C4-2B (cell line): ENCODE measurements around the gene CYP4F22.

ENCODE experiments used
- H3K27ac ChIP-seq: fragments of 450-650 bp; 2 replicates; pipeline ENCODE4 v1.5.1; 2017
- ZFX ChIP-seq: fragments of 450-650 bp; IDR thresholded peaks from 2 replicates; pipeline ENCODE4 v1.6.1; 2017
- TF ChIP-seq, protein P1 (sequence below): fragments of 450-650 bp; conservative IDR thresholded peaks from 2 replicates; pipeline ENCODE4 v1.5.1; 2017; ENCODE audit warnings: mild to moderate bottlenecking

The CYP4F22 gene

DNA sequence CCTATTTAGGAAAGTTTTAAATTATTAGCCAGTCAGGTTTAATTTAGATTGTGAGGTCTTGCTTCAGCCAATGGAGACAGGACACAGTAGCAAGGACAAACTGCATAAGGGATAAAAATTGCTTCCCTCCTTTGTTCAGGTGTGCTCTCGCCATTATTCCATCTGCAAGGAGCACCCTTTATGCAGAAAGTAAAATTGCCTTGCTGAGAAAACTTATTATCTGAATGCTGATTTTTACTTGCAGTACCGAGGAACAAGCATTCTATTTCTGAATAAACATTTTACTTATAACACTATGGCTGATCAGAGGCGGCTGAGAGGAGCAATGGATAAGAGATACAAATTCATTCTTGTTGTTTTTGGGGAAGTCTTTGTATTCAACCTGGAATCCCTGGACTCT is 8.0 kb downstream of the CYP4F22 start:
- H3K27ac ChIP-seq, result no peak overlapping the region

DNA sequence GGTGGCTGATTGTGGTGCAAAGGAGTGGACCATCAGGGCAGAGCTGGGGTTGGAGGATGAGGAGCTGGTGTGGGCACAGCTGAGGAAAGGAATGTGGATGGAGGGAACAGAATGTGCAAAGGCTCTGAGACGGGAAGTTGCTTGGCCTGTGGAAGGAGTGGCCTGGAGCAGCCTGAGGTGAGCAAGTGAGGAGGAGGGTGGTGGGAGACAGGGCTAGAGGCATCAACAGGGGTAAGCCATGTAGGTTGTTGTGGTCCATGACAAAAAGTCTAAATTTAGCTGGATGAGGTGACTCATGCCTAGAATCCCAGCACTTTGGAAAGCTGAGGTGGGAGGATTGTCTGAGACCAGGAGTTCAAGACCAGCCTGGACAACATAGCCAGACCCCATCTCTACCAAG is 9.5 kb downstream of the CYP4F22 start:
- TF ChIP-seq ZFX, result no peak
- TF ChIP-seq, protein P1, sequence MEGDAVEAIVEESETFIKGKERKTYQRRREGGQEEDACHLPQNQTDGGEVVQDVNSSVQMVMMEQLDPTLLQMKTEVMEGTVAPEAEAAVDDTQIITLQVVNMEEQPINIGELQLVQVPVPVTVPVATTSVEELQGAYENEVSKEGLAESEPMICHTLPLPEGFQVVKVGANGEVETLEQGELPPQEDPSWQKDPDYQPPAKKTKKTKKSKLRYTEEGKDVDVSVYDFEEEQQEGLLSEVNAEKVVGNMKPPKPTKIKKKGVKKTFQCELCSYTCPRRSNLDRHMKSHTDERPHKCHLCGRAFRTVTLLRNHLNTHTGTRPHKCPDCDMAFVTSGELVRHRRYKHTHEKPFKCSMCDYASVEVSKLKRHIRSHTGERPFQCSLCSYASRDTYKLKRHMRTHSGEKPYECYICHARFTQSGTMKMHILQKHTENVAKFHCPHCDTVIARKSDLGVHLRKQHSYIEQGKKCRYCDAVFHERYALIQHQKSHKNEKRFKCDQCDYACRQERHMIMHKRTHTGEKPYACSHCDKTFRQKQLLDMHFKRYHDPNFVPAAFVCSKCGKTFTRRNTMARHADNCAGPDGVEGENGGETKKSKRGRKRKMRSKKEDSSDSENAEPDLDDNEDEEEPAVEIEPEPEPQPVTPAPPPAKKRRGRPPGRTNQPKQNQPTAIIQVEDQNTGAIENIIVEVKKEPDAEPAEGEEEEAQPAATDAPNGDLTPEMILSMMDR, result no peak
- H3K27ac ChIP-seq, result no peak overlapping the region

More for the DNA sequence above, 8.0 kb downstream of the CYP4F22 start:
- TF ChIP-seq, protein P1, result no peak
- TF ChIP-seq ZFX, result no peak

DNA sequence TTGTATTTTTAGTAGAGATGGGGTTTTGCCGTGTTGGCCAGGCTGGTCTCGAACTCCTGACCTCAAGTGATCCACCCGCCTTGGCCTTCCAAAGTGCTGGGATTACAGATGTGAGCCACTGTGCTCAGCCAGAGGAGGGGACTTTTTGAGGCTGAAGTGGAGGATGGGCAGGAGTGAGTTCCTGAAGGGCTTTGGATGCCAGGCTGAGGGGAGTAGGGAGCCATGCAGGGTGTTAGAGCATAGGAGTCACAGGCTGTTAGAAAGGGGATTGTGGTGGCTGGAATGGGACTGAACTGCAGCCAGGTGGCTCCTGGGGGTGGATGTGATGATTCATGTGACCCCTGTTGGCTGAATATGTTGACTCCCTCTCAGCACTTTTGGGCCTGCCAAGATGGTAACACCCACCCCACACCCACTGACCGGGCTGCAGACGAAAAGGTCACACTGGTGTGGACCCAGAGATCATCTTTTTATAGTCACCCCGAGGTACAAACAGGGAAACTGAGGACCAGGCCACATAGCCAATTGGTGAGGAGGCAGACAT is 11.2 kb downstream of the CYP4F22 start:
- TF ChIP-seq, protein P1, result no peak
- no peak for TF ChIP-seq ZFX
- H3K27ac ChIP-seq, result no peak overlapping the region

DNA sequence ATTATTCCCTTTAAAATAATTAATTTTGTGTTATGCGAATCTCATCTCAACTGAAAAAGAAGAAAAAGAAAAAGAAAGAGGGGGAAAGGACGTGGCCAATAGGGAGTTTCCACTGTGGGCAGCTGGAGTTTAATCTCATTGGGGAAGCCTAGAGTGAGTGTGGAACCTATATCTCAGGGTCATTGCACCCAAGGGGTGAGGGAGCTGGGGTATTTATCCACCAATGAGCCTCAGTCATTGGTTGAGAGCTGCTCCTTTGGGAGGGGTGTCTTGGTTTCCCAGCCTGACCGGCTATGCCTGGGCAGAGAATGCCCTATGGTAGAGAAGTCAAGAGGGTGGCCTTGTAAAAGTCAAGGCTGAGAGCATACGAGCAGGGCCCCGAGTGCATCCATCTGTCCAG is 16.5 kb downstream of the CYP4F22 start:
- no peak overlapping the region for H3K27ac ChIP-seq
- TF ChIP-seq ZFX, result no peak
- TF ChIP-seq, protein P1, result no peak

DNA sequence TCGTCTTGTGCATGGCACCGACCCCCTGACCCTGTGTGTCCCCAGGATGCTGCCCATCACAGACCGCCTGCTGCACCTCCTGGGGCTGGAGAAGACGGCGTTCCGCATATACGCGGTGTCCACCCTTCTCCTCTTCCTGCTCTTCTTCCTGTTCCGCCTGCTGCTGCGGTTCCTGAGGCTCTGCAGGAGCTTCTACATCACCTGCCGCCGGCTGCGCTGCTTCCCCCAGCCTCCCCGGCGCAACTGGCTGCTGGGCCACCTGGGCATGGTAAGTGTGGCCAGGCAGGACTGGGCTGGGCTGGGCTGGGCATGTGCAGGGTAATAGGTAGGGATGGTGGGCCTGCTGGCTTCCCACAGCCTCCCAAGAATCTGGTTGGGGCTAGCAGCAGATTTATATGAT is 17.0 kb downstream of the CYP4F22 start:
- no peak for TF ChIP-seq ZFX
- TF ChIP-seq, protein P1, result no peak
- H3K27ac ChIP-seq, result no peak overlapping the region

DNA sequence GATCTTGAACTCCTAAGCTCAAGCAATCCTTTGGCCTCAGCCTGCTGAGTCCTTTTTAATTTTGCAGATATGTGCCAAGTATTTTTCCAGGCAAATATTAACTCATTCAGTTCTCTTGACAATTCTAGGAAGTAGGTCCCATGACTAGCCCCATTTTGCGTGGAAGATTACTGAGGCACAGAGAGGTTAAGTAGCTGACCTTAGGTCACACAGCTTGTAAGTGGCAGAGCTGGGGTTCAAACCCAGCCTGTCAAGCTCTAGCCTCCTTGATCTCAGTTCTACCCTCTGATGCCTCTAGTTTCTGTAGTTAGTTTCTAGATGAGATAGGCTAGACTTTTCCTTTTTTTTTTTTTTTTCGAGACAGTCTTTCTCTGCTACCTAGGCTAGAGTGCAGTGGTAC is 18.1 kb downstream of the CYP4F22 start:
- TF ChIP-seq ZFX, result no peak
- TF ChIP-seq, protein P1, result no peak
- H3K27ac ChIP-seq, result no peak overlapping the region

DNA sequence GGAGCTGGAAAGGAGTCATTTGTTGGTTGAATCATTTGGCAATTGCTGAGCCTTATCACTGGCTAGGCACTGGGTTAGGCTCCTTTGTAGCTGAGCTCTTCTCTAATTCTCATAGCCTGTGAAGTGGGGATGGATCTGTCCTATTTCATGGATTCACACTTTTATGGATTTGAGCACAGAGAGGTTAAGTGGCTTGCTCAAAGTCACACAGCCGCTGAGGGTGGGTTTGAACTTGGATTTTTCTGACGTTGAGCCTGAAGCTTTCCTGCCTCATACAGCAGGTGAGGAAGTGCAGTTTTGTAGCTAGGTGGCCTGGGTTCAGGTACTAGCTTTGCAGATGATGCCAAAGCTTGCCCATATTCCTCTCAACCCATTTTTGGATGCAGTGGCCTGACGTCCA is 19.4 kb downstream of the CYP4F22 start:
- TF ChIP-seq, protein P1, result no peak
- TF ChIP-seq ZFX, result no peak
- no peak overlapping the region for H3K27ac ChIP-seq
